ENCODE measurements around the gene RAB8A. TPM values are rescaled to one million over a fixed set of nuclear protein-coding genes. Genes with fewer than 3 reads are reported as not detected.

The RAB8A gene
- total and polyA plus RNA-seq, 9 of the 15 experiments (the other 6 are each of a cell fraction or from before 2014, with no cell fraction given), result 11.2 to 102 (median 53.2) TPM

DNA sequence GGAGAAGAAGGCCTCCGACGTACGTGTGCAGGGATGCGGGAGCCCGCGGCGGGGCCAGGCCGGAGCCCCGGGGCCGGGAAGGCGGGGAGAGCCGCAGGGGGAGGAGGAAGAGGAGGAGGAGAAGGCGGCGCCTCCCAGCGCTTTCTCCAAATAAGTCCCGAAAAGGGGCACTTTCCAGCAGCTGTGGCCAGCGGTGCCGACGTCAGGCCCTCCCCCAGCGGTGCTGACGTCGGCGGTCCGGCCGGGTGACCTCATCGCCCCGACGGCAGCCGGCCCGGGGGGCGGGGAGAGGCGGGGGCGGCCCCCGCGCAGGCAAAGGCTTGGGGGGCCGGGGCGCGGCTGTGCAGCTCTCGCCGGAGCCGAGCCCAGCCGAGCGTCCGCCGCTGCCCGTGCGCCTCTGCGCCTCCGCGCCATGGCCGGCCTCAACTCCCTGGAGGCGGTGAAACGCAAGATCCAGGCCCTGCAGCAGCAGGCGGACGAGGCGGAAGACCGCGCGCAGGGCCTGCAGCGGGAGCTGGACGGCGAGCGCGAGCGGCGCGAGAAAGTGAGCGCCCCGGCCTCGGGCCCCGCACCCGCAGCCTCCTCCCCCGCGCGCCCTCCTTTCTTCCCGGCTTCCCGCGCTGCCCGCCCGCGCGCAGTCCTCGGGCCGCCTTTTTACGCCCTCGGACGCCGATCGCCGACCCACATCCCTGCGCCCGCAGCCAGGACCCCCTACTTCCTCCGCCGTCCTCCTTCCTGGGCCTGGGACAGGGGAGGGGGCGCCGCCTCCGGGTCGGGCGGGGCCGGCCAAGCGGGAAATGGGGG lies 35.3 kb upstream of the RAB8A start, which contains the start of gene TPM4:
Gene TPM4 (plus strand): TSS at position 342 of the 804 bp plus-strand sequence. CDS start 71 bp downstream, at position 413.
- in situ Hi-C loops (cut with MboI) (no loop called here), intact Hi-C loops (cut with micrococcal nuclease) (no loop called here)
- peaks cover 5% of the 10 kb centered on the region for H3K9me1 ChIP-seq (ENCODE audit: control insufficient read depth, insufficient read depth, low read length)
- peak; percentile 51 for FAIRE-seq
- no peaks in the 10 kb centered on the region for H3K9me3 ChIP-seq (replicated peaks; ENCODE audit: control insufficient read depth, insufficient read depth, low read depth, low read length)
- peak within 1 kb of the TSS; percentile 81 for H3K4me2 ChIP-seq (ENCODE audit: insufficient read depth, low read length)
- H3K4me1 ChIP-seq (replicated peaks in 1 of 2; ENCODE audit: control insufficient read depth in 2 of 2, insufficient read depth in 2 of 2, low read length in 2 of 2), result peaks cover 38 to 48% of the 10 kb centered on the region in 2 experiments
- peak within 1 kb of the TSS; percentile 92 for H3K27ac ChIP-seq (ENCODE audit: extremely low read depth, low read depth, low read length)
- peak within 1 kb of the TSS; percentile 81 for H3K4me3 ChIP-seq
- DNase-seq (ENCODE audit: extremely low read depth in 1 of 4, low spot score in 3 of 4), result peak; percentile 82 to 93 (median 84)
- WGBS (ENCODE audit: insufficient coverage, low coverage, missing lambda C conversion rate), result 2% methylated on average over 18 of the region's 101 CpGs
- peaks cover 24% of the 10 kb centered on the region for H4K20me1 ChIP-seq (replicated peaks; ENCODE audit: control insufficient read depth, insufficient read depth, low read length)
- no peaks in the 10 kb centered on the region for H3K27me3 ChIP-seq (ENCODE audit: control insufficient read depth in 2 of 2, insufficient read depth in 2 of 2, low read length in 2 of 2)
- peak within 1 kb of the TSS; percentile 83 to 96 for H3K9ac ChIP-seq (ENCODE audit: insufficient read depth in 1 of 2, low read depth in 2 of 2, low read length in 2 of 2)
- ATAC-seq, result peak; percentile 78
- CTCF ChIA-PET (ENCODE audit: low intra/inter-chr PET ratio), result no interaction called here
- peaks cover 5% of the 10 kb centered on the region; the same call in 2 of the 3 replicates for H3K36me3 ChIP-seq (ENCODE audit: control insufficient read depth, insufficient read depth, low read length)
- BruUV-seq (replicated peaks), result no TSS peak
- POLR2A ChIA-PET, result interaction anchor here (0.6 to 2.0 kb wide), 9 partner anchors 9 to 525 kb away, joined by 3 to 12 read pairs (median 6); partner anchors contain the start of gene RAB8A
- H3K79me2 ChIP-seq (ENCODE audit: control insufficient read depth, insufficient read depth, low read length), result peaks cover 30% of the 10 kb centered on the region
- peak within 1 kb of the TSS; percentile 83 for H2AFZ ChIP-seq (ENCODE audit: low read depth, low read length)
- TF ChIP-seq JUND (IDR thresholded peaks at IDR 0.05; ENCODE audit: borderline replicate concordance, low read depth, low read length) (peak; percentile 87), JUND (tag; IDR thresholded peaks at IDR 0.05; ENCODE audit: borderline replicate concordance, low read depth, low read length) (peak; percentile 80; the same call in 1 of the 3 replicates), SPI1 (IDR thresholded peaks at IDR 0.05; ENCODE audit: borderline replicate concordance, low read depth, low read length) (0 out of 2 replicates have a peak, but pooled peaks have one; percentile 5), NR2F6 (CRISPR knock-in tag; IDR thresholded peaks at IDR 0.05) (no peak), E2F3 (CRISPR knock-in tag; IDR thresholded peaks at IDR 0.05) (peak; percentile 90), CXXC5 (CRISPR knock-in tag; IDR thresholded peaks at IDR 0.05) (peak; percentile 78), SMAD4 (CRISPR knock-in tag; conservative IDR thresholded peaks at IDR 0.05) (peak; percentile 76), L3MBTL2 (IDR thresholded peaks at IDR 0.05) (peak; percentile 51), RBM15 (IDR thresholded peaks at IDR 0.05; ENCODE audit: insufficient read depth, low read length) (no peak), DACH1 (IDR thresholded peaks at IDR 0.05; ENCODE audit: partially characterized antibody) (peak; percentile 38), JUN (IDR thresholded peaks at IDR 0.05; ENCODE audit: borderline replicate concordance, low read depth, low read length) (peak; percentile 83; the same call in 1 of the 2 replicates), JUN (CRISPR knock-in tag; IDR thresholded peaks at IDR 0.05; ENCODE audit: borderline replicate concordance) (peak; percentile 64; the same call in 1 of the 2 replicates), ZFX (CRISPR knock-in tag; IDR thresholded peaks at IDR 0.05) (peak; percentile 90), NONO (IDR thresholded peaks at IDR 0.05; ENCODE audit: low read depth in 2 of 2, low read length in 1 of 2) (peak in 1 of 2 experiments; percentile 60; a peak in 1 of 4 replicates), ZNF197 (CRISPR knock-in tag; IDR thresholded peaks at IDR 0.05; ENCODE audit: low read depth) (peak; percentile 58; the same call in 1 of the 2 replicates), BRCA1 (IDR thresholded peaks at IDR 0.05) (no peak), BRCA1 (CRISPR knock-in tag; IDR thresholded peaks at IDR 0.05) (0 out of 2 replicates have a peak, but pooled peaks have one; percentile 9)
- TF ChIP-seq, protein P1, sequence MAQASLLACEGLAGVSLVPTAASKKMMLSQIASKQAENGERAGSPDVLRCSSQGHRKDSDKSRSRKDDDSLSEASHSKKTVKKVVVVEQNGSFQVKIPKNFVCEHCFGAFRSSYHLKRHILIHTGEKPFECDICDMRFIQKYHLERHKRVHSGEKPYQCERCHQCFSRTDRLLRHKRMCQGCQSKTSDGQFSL (CRISPR knock-in tag; IDR thresholded peaks at IDR 0.05), result peak; percentile 61
- TF ChIP-seq, protein P1 (tag; IDR thresholded peaks at IDR 0.05), result no peak; a peak in 1 of 4 replicates
- TF ChIP-seq, protein P2, sequence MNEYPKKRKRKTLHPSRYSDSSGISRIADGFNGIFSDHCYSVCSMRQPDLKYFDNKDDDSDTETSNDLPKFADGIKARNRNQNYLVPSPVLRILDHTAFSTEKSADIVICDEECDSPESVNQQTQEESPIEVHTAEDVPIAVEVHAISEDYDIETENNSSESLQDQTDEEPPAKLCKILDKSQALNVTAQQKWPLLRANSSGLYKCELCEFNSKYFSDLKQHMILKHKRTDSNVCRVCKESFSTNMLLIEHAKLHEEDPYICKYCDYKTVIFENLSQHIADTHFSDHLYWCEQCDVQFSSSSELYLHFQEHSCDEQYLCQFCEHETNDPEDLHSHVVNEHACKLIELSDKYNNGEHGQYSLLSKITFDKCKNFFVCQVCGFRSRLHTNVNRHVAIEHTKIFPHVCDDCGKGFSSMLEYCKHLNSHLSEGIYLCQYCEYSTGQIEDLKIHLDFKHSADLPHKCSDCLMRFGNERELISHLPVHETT (CRISPR knock-in tag; conservative IDR thresholded peaks at IDR 0.05 in 1 of 2, IDR thresholded peaks at IDR 0.05 in 1 of 2), result peak in 1 of 2 experiments; percentile 67; a peak in 1 of 4 replicates
